Measurements from ENCODE around the gene RNF169.

The RNF169 gene

DNA sequence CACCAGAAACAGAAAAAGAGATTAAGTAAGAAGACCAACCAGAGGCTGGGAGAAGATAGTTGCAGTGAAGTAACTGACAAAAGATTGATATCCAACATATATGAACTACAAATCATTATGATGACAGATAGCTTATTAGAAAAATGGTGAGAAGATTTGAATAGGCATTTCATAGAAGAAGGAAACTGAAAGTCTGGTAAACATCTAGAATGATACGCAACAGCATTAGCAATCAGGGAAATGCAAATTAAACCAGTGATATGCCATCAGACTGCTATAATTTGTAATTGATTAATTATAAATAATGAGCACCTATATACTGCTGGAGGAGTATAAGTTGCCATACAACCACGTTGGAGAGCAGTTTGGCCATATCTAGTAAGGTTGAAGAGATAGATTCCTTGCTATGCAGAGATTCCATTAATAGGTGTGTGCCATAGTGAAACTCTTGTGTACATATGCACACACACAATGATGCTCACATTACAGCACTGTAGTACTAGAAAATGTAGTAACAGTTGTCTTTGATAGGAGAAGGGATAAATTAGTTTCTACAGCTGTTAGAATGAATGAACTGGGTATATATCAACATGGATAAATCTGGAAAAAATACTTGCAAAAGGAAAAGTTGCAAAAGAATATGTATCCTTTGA lies 20.5 kb downstream of the RNF169 start:
- DNase-seq (ENCODE audit: low read depth in 3 of 3) = no peak

DNA sequence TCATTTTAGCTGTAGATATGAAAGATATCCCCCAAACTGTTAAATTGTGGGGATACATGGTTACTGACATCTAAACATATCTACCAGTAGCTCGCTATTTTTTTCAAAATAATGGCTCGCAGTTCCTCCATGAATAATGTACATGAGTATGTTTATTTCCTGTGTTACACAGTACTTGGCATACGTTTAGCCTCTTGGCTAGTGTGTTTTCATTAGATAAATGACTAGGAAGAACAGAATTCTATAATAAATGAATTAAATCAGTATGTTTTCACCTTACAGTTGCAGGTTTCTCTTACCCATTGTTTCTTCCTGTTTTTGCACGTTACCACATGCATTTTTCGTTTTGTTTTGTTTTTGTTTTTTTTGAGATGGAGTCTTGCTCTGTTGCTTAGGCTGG lies 21.8 kb downstream of the RNF169 start:
- DNase-seq (ENCODE audit: low read depth in 3 of 3) = no peak

DNA sequence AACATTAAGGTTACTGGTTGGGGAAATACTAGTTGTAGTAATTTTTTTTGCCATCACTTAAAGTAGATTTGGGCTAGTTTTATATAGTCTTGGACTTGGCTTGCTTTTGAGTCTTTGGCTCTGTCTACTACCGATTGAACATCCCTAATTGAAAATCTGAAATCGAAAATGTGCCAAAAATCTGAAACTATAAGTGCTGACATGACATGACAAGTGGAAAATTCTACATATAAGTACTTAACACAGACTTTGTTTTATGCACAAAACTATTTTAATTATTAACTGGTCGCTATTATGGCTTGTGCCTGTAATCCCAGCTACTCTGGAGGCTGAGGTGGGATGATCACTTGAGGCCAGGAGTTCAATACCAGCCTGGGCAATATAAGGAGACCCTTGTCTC lies 22.5 kb downstream of the RNF169 start:
- no peak for DNase-seq (ENCODE audit: low read depth in 3 of 3)

DNA sequence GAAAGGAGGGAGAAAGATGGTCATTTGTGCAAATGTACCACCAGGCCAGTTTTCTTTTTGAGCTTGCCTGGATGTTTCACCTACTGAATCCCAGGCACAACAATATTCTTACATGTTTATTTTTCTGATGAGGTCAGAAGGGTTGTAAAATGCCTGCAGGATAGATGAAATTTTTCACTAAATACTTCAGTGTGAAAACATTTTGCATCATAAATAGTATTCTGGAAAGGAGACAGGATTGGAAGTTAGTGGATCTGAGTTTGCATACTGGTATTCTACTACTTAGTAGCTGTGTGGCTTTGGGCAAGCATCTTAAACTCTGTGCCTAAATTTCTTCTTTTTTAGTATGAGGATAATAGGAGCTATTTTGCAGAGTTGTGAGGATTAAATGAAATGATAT lies 24.8 kb downstream of the RNF169 start:
- no peak for DNase-seq (ENCODE audit: low read depth in 3 of 3)

DNA sequence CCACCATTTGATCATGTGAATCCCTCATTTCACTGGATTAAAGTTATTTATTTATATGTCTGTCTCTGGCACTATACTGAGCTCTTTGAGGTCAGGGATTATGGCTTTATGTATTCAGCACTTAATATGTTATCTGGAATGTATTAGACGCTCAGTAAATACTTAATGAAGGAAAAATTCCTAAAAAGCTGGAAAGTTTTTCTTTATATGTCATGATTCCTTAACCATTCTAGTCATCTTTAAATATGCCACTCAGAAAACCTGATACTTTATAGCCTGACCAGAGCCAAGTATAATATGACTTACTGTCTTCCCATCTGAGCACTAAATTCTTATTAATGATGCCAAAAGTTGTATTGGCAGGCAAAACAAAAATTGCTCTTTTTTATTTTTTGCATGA lies 27.1 kb downstream of the RNF169 start:
- DNase-seq (ENCODE audit: low read depth in 3 of 3) = no peak

DNA sequence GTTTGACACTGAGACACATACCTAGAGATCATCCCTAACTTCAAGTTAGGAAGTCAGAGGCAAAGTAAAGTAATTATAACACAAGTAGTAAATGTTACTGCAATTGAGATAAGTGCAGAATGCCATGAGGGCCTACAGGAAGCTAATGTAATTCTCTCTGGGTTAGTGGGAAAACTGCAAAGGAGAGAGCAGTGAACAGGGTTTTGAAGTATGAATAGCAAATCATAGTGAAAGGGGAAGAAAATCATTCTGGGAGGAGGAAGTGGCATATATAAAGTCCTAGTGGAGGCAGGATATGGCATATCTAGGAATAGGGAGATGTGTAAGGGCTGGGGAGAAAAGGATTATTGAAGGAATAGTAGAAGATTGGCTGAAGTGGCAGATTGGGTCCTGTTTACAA lies 27.9 kb downstream of the RNF169 start:
- DNase-seq (ENCODE audit: low read depth in 3 of 3) = no peak

DNA sequence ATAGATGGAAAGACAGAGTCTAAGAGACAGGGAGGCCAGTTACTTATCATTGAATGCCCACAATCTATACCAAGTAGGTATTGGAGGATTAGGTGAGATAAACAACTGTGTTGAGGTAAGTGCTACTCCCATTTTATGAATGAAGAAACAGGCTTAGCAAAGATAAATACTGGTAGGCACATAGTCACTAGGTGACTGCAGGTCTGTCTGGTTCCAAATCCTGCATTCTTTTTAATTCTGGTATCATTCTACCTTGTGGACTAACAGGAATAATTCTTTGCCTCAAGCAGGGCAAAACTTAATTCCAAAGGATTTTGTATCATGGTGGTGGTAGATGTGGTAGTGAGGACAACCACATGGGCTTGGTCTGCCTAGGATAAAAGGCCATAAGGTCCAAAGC lies 28.4 kb downstream of the RNF169 start:
- DNase-seq (ENCODE audit: low read depth in 3 of 3) = no peak

DNA sequence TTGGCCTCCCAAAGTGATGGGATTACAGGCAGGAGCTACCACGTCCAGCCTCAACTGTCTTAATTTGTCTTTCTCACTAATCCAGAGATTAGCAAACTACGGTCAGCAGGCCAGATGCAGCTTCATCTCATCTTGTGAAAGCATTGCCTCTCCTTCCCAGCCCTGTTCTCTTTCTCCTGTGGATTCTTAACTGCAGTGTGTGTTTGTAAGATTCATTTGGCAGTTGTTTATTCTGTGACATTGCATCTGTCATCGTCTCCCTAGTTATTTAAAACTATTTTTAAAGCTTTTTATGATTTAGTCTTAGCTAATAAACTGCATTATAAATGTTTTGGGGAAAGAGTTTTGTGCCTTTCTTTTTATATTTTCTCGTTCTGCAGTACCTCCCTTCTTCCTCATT lies 29.2 kb downstream of the RNF169 start:
- DNase-seq (ENCODE audit: low read depth in 3 of 3) = no peak

DNA sequence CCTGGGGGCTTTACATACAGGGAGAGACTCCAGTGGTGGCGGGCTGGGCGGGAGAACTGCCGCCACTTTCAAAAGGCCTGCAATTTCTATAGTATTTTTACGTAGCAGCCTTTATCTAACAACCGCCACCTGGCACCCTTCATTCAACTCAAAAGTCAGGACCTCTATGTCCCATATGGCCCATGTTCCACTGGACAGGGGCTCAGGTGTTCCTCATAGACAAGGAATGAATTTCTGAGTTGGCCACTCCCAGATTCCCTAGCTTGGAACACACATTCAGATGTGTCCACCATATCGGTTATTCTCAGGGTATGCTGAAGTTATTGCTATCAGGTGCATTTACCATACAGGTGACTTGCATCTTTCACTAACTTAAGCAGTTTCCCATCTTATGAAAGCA lies 29.9 kb downstream of the RNF169 start:
- DNase-seq (ENCODE audit: low read depth in 3 of 3) = no peak

DNA sequence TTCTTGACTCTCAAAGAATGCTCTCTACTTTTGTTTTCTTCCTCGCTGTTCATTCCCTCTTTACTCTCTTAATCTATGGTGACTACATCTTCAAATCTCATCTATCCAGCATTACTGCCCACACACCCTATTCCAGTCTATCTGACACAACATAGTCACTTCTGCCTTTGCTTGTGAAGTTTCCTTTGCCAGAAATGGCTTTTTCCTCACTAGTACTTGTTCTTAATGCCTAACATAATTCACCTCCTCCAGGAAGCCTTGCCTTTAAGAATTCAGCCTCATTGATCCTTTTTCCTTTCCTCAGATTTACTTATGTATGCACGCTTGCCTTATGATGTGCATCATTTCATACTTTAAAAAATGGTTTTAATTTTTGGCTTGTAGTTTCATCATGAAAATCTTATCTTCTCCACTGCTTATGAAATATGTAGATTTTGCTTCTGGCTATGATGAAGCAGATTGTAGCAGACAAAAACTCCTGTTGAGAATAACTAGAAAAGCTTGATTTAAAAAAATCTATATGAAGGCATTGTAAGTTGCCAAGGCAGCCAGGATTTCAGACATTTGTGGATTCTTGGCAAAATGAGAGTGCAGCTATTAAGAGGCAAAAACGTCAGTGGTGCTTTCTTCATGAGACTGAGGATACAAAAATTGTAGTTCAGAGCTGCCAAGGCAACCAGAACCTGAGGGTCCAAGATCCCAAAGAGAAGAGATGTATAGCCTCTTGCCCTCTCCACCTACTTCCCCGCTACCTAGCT lies 31.8 kb downstream of the RNF169 start:
- no peak for DNase-seq (ENCODE audit: low read depth in 3 of 3)

DNA sequence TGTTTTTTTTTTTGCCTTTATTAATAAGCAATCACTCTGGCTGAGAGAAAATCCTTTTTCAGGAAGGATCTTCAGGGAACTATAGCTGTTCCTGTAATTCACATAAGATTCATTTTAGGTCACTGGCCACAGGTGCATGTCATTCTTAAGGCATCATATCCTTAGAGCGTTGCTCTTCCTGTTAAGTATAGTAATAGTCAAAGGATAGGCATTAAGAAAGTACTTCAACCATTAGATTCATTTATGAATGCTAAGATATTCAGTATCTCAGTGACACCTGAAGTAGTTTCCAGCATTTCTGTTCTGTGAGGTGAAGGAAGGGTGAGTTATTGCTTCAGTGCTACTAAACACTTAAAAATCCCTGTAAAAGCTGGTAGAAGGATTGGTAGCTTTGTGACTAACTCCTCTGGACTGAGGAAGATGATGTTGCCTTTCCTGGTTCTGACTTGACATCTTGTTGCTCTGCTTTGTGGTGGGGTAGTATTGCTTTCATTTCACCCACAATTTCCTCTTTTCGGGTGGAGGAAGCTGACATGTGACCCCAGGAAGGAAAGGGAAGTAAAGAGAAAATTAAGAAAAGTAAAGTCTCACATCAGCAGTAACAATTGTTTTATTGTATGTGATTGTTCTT lies 34.7 kb downstream of the RNF169 start:
- no peak for DNase-seq (ENCODE audit: low read depth in 3 of 3)

DNA sequence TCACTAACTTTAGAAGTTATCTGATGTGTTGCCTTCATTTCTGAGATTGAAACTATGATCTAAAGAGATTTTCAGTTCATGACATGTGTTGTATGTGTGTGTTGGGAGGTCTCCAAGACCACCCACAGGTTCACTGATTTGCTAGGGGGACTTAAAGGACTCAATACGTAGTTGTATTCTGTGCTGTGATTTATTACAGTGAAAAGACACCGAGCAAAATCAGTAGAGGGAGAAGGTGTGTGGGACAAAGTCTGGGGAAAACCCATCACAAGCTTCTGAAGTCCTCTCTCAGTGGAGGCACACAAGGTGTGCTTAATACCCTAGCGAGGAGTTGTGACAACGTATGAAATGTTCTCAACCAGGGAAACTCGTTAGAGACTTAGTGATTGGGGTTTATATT lies 35.6 kb downstream of the RNF169 start:
- no peak for DNase-seq (ENCODE audit: low read depth in 3 of 3)

DNA sequence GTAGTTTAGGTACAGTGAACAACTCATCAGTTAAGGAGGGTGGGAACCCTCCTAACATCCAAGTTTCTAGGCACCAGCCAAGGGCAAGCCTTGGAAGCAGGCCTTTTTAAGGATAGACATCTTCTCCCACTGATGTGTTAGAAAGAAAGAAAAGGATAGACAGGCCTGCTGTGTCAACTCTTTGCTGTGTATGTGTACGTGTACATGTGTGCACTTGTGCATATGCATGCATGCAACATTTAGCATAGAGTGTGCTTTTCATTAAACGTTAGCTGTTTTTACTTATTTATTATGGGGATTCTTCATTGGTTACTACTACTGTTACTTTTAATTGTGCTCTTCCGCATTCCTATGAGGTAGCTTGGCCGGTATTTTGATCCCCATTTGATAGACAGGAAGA lies 36.1 kb downstream of the RNF169 start:
- no peak for DNase-seq (ENCODE audit: low read depth in 3 of 3)

DNA sequence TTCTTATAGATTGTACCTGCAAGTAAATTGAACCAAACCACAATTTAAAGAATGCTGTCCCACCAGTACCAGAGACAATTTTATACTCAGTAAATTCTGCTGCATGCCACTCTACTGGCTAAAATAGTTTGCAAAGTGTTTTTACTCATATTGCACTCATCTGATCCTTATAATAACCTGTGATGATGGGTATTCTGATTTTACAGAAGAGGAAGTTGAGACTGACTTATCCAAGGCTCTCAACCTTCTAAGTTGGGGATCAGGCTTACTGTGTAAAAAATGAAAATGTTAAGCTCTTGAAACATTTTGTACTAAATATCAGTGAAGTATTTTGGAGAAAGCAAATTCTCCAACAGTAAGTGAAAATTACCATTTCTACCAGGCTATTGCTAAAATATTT lies 37.9 kb downstream of the RNF169 start:
- DNase-seq (ENCODE audit: low read depth in 3 of 3) = no peak

DNA sequence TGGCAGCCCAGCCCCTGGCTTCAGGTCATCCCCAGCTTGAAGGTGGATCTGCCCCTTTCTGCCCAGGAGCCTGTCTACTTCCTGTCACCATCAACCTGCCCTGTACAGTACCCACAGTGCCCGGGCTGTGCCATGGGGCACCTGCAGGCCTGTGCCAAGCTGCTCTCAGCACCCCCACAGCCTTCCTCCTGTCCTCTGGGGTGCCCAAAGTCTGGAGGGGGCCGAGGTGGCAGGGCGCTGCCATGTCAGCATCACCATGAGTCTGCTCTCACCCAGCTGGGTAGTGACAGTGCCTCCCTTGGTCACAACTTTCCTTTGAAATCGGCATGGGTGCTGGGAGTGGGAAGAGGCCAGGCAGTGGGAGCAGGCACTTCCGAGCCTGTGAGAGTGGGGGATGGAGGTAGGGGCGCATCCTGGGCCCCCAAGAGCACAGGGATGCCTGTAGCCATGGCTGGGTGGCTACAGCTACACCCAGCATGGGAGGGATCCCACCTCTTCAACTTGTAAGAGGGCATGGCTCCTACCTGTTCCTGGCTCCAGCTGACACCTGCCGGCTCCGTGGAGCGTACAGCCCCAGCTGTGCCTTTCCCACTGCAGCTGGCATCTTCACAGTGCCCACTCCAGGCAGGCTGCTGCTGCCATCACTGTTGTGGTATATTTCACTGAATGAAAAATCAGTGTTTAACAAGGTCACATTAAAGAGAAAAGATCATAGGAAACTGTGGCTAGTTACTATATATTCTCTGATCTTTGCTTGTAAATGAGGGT lies 42.9 kb downstream of the RNF169 start:
- no peak for DNase-seq (ENCODE audit: low read depth in 3 of 3)

DNA sequence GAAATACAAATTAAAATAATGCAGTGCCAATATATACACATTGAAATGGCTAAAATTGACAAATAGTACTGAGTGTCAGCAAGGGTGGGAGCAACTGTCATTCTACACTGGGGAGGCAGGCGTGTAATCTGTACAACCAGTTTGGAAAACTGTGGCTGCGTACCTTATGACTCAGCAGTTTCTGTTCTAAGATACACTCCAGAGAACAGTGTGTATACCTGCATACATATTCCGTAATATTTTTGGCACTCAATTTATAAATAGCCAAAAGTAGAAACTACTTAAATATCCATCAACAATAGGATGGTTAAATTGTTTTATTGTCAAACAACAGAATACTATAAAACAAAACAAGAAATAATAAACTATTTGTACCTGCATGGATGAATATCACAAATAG lies 57.6 kb downstream of the RNF169 start:
- no peak for DNase-seq (ENCODE audit: low read depth in 3 of 3)

DNA sequence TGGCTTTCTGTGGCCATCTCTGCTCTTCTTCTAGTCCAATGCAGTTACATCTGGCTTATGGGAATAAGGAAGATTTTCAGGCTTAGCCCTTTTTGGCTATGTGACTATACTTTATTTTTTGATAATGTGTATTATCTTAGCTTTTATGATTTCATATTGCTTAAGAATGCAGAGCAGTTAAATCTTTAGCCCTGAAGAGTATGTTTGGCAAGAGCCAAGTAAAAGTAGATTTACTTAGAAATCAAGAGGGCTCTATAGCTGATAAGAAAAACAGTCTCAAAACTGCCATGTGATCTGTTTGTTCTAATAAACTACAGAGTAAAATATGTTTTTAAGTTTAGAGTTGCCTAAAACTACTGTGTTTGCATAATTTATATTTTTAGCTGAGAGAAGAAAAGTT lies 61.2 kb downstream of the RNF169 start:
- no peak for DNase-seq (ENCODE audit: low read depth in 3 of 3)

DNA sequence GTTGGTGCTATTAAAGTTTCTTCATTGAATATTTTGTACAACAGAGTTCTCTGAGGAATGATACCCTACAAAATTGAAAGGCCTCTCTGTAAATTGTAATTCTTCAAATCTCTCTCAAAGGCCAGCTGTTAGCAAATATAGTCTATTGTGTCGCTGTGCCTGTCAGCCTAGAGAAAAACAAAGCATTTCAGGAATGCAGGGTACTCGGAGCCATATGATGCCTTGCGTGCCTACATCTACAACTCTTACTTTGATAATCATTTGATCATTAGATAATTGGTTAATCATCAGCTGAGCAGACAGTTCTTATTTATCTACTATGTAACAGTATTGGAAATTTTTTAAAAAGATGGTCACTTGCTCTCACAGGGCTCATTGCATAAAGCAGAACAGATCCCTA lies 67.3 kb downstream of the RNF169 start:
- no peak for DNase-seq (ENCODE audit: low read depth in 3 of 3)

DNA sequence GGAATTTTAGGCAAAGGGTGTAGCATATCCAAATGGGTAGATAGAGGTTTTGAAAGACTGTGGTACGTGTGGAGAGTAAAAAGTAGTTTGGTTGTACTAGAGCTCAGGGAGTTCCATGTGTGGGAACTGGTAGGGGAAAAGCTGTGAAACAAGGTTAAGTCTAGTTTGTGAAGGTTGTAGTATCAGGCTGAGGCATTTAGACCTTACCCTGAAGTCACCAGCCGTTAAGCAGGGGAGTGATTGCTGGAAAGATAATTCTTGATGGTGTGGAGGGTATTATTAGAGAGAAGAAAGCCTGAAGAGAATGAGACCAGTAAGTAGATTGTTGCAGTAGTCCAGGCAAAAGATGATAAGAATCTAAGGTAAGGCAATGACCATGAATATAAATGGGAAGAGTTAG lies 68.0 kb downstream of the RNF169 start:
- no peak for DNase-seq (ENCODE audit: low read depth in 3 of 3)

DNA sequence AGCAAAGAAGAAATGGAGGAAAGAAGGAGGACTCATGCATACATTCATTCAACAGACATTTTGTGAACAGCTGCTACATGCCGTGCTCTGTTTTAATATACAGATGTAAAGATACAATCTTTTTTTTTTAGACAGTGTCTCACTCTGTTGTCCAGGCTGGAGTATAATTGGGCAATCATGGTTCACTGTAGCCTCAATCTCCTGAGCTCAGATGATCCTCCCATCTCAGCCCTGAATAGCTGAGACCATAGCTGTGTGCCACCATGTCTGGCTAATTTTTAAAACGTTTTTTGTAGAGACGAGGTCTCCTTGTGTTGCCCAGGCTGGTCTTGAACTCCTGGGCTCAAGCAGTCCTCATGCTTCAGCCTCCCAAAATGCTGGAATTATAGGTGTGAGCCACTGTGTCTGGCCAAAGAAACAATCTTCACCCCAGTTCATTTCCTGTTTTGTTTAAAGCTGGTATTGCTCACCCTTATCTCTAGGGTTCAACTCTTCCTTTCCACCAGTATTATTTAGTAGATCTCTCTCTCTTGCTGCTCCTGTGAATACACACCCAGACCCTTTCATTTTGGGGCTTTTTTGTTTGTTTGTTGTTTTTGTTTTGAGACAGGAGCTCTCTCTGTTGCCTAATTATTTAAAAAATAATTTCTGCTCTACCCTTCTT lies 69.8 kb downstream of the RNF169 start:
- no peak for DNase-seq (ENCODE audit: low read depth in 3 of 3)

DNA sequence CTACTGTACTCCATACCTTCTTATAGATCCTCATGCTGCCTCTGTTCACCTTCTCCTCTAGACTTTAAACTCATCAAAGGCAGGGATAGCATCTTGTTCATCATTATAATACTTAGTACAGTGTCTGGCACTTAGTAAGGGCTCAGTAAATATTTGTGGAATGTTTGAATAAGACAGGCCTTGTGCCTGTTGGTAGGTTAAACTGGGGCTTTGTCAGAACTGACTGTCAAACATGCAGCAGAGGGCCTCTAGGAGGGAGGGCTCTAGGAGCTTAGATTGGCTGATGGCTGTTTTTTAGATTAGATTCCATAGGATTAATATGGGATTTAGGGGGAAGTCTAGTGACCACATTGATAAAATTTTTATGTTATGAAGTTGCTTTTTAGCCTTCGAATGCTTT lies 70.8 kb downstream of the RNF169 start:
- DNase-seq (ENCODE audit: low read depth in 3 of 3) = no peak

DNA sequence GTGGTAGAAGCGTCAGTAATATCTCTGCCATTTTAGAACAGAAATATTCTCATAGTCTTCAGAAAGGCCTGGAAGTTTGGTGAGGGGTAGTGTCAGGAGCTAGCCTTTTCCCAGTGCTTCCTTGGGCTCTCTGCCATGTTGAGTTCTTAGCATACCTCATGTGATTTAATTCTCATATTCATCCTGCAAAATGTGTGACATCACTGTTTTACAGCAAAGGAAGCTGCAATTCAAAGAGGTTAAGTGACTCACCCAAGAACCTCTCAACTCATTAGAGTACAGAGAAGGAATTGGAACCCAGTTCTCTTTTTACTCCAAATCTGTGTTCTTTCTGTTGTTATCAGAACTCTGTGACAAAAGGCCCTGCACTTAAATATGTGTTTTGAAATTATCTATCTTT lies 72.1 kb downstream of the RNF169 start:
- DNase-seq (ENCODE audit: low read depth in 3 of 3) = no peak
